HepG2 (cell line): ENCODE data around the gene TMEM14C. TPM values are rescaled to one million over a fixed set of nuclear protein-coding genes. Genes with fewer than 3 reads are reported as not detected.

Source experiments
- ATAC-seq: fragments of 200-7000 bp; cut with Tn5 transposase; 3 replicates; pipeline ENCODE4 v1.9.1; 2020; ENCODE audit warnings: mild to moderate bottlenecking, moderate library complexity
- BruUV-seq: library from RNA; stranded (reverse); fragments of 400-500 nt; replicated peaks from 2 replicates; lab custom pipeline; 2021; lab: Mats Ljungman, UMichigan
- CTCF ChIA-PET: fragments of 300-600 bp; formaldehyde crosslinking; extraction: SDS; loops from one replicate; lab custom pipeline; 2021; ENCODE audit warnings: low total read pairs, inconsistent platforms, low intra/inter-chr PET ratio; lab: Yijun Ruan, JAX
- POLR2A ChIA-PET: fragments of 350-600 bp; sonication (Branson Sonifier 250); formaldehyde crosslinking; loops from one replicate; lab custom pipeline; 2020; ENCODE audit warnings: antibody characterized with exemption, inconsistent platforms; lab: Yijun Ruan, JAX
- DNase-seq: peaks from one replicate; pipeline ENCODE4 v3.0.0-alpha.2; 2015; ENCODE audit warnings: low spot score
- FAIRE-seq: peaks from 3 replicates; lab custom pipeline; 2011; peaks lifted over from hg19 to GRCh38; lab: Jason Lieb, UNC
- H2AFZ ChIP-seq: one replicate; pipeline ENCODE4 v1.6.1; 2011; ENCODE audit warnings: low read length, inconsistent platforms
- H3K27ac ChIP-seq: fragments of 300-600 bp; 3 replicates; pipeline ENCODE4 v1.8.0; 2011; ENCODE audit warnings: mixed run types, mild to moderate bottlenecking, mixed read lengths, low read length, inconsistent platforms; ENCODE audit not compliant: insufficient read depth; ENCODE audit errors: extremely low read length
- H3K27me3 ChIP-seq, 2 experiments: fragments of 200-600 bp in 1 of 2; 2 replicates in 1 of 2; 3 replicates in 1 of 2; pipeline versions ENCODE4 v1.6.0 to v1.8.0; 2011; ENCODE audit warnings: low read length in 2 of 2, mild to moderate bottlenecking in 2 of 2, moderate library complexity in 2 of 2, inconsistent platforms in 1 of 2; ENCODE audit not compliant: insufficient read depth in 2 of 2, control insufficient read depth in 1 of 2
- H3K36me3 ChIP-seq, 2 experiments: fragments of 200-600 bp in 1 of 2; replicated peaks in 1 of 2; 2 replicates in 1 of 2; 3 replicates in 1 of 2; pipeline versions ENCODE4 v1.5.1 to v1.8.0; 2011; ENCODE audit warnings: low read length in 2 of 2, inconsistent platforms in 1 of 2; ENCODE audit not compliant: insufficient read depth in 2 of 2, control insufficient read depth in 1 of 2
- H3K4me1 ChIP-seq: 2 replicates; pipeline ENCODE4 v1.5.1; 2012; ENCODE audit warnings: low read length, inconsistent platforms; ENCODE audit not compliant: insufficient read depth
- H3K4me2 ChIP-seq: 2 replicates; pipeline ENCODE4 v1.6.0; 2011; ENCODE audit warnings: low read depth, low read length, inconsistent platforms
- H3K4me3 ChIP-seq, 3 experiments: fragments of 200-600 bp in 1 of 3; sonication (generic), shearing (Covaris generic) in 1 of 3; replicated peaks in 1 of 3; 2 replicates each; pipeline ENCODE4 v1.5.1; 2011 to 2016; ENCODE audit warnings: low read length in 3 of 3, inconsistent platforms in 2 of 3, low read depth in 2 of 3, mild to moderate bottlenecking in 2 of 3, control low read depth in 1 of 3, mixed read lengths in 1 of 3; ENCODE audit not compliant: insufficient read depth in 1 of 3
- H3K79me2 ChIP-seq: one replicate; pipeline ENCODE4 v1.6.1; 2011; ENCODE audit warnings: low read length, inconsistent platforms; ENCODE audit not compliant: insufficient read depth
- H3K9ac ChIP-seq: 2 replicates; pipeline ENCODE4 v1.6.0; 2011; ENCODE audit warnings: mild to moderate bottlenecking, low read depth, low read length, inconsistent platforms; ENCODE audit not compliant: insufficient read depth
- H3K9me3 ChIP-seq: 2 replicates; pipeline ENCODE4 v1.5.1; 2012; ENCODE audit warnings: mild to moderate bottlenecking, low read length
- H4K20me1 ChIP-seq: 2 replicates; pipeline ENCODE4 v1.6.0; 2011; ENCODE audit warnings: inconsistent platforms, mild to moderate bottlenecking, low read length, moderate library complexity; ENCODE audit not compliant: insufficient read depth
- AFF4 ChIP-seq: sonication (generic); formaldehyde crosslinking; IDR thresholded peaks from 2 replicates; pipeline ENCODE4 v1.4.0; 2020; ENCODE audit warnings: missing genetic modification reagents
- CENPT ChIP-seq: sonication (generic); formaldehyde crosslinking; IDR thresholded peaks from 2 replicates; pipeline ENCODE4 v1.8.0; 2022; ENCODE audit warnings: low read depth, mild to moderate bottlenecking, moderate library complexity, missing genetic modification reagents
- ELK4 ChIP-seq: sonication (generic); formaldehyde crosslinking; IDR thresholded peaks from 2 replicates; pipeline ENCODE4 v1.9.0; 2021; ENCODE audit warnings: missing genetic modification reagents, borderline replicate concordance
- HMG20A ChIP-seq: IDR thresholded peaks from 2 replicates; pipeline ENCODE4 v1.6.1; 2016; ENCODE audit warnings: borderline replicate concordance
- MNT ChIP-seq: fragments of 450-650 bp; IDR thresholded peaks from 2 replicates; pipeline ENCODE4 v1.6.1; 2016
- PAF1 ChIP-seq: IDR thresholded peaks from 2 replicates; pipeline ENCODE4 v1.6.1; 2016; ENCODE audit warnings: missing genetic modification reagents, missing compliant biosample characterization
- PHF20 ChIP-seq: sonication (generic); formaldehyde crosslinking; IDR thresholded peaks from 2 replicates; pipeline ENCODE4 v1.5.0; 2020; ENCODE audit warnings: mild to moderate bottlenecking, missing genetic modification reagents
- SNAI1 ChIP-seq: sonication (generic); formaldehyde crosslinking; IDR thresholded peaks from 2 replicates; pipeline ENCODE4 v1.5.0; 2020; ENCODE audit warnings: mild to moderate bottlenecking, missing genetic modification reagents, borderline replicate concordance
- TBX2 ChIP-seq: sonication (generic); formaldehyde crosslinking; IDR thresholded peaks from 2 replicates; pipeline ENCODE4 v1.5.0; 2020; ENCODE audit warnings: missing genetic modification reagents, mild to moderate bottlenecking, borderline replicate concordance
- UBTF ChIP-seq: sonication (generic); formaldehyde crosslinking; IDR thresholded peaks from 2 replicates; pipeline ENCODE4 v1.4.0; 2020; ENCODE audit warnings: mild to moderate bottlenecking, missing genetic modification reagents
- ZNF33B ChIP-seq: sonication (generic); formaldehyde crosslinking; IDR thresholded peaks from 2 replicates; pipeline ENCODE4 v1.5.1; 2020; ENCODE audit warnings: mild to moderate bottlenecking, missing genetic modification reagents
- ZNF484 ChIP-seq: sonication (generic); formaldehyde crosslinking; IDR thresholded peaks from 2 replicates; pipeline ENCODE4 v1.5.1; 2020; ENCODE audit warnings: mild to moderate bottlenecking, low read depth, missing genetic modification reagents, borderline replicate concordance
- ZNF576 ChIP-seq: sonication (generic); formaldehyde crosslinking; IDR thresholded peaks from 2 replicates; pipeline ENCODE4 v1.4.0; 2020; ENCODE audit warnings: mild to moderate bottlenecking, missing genetic modification reagents
- ZSCAN20 ChIP-seq: sonication (generic); formaldehyde crosslinking; IDR thresholded peaks from 2 replicates; pipeline ENCODE4 v1.4.0; 2020; ENCODE audit warnings: missing genetic modification reagents, mild to moderate bottlenecking, borderline replicate concordance
- whole genome bisulfite sequencing: methylation state at CpG from one replicate; pipeline ENCODE4 v1.1.6; 2017; ENCODE audit warnings: low lambda C conversion rate; 5-methylcytosine and 5-hydroxymethylcytosine counted together
- in situ Hi-C: cut with HindIII; loops from 2 replicates; pipeline ENCODE4 v1.10.0; 2017; ENCODE audit warnings: low pct_unique_long_range_greater_than_20kb; ENCODE audit not compliant: extremely low pct_ligation_motif_present
- intact Hi-C: fragments of 100-400 bp; cut with micrococcal nuclease; formaldehyde crosslinking; loops from one replicate; pipeline ENCODE4 v1.10.0; 2022; ENCODE audit not compliant: unreplicated experiment
- polyA plus RNA-seq, 8 experiments: library from polyadenylated mRNA; depleted of rRNA in 3 of 8; stranded (reverse) in 7 of 8; unstranded in 1 of 8; fragments of >200 nt; fragmentation: Illumina TruSeq in 4 of 8; extraction: Trizol in 4 of 8; gene quantifications; 2 replicates each; pipeline versions ENCODE4 v1.2.1 to v1.2.3, GENCODE V29; 2011 to 2016; ENCODE audit warnings: low read depth in 4 of 8, missing spikeins in 1 of 8, mixed read lengths in 1 of 8; ENCODE audit not compliant: insufficient read depth in 1 of 8
- total RNA-seq, 5 experiments: library from RNA; depleted of rRNA; stranded (reverse); fragments of >200 nt; fragmentation: Illumina TruSeq; extraction: Trizol; gene quantifications; 2 replicates each; pipeline ENCODE4 v1.2.3, GENCODE V29; 2016; ENCODE audit warnings: low read depth in 1 of 5

The TMEM14C gene
- total and polyA plus RNA-seq, 2 of the 13 experiments (the other 11 are each of a cell fraction or from before 2014, with no cell fraction given): 184 TPM

GRCh38 chr6:10742251-10742650 is 19.4 kb downstream of the TMEM14C start (continued):
- TF ChIP-seq AFF4 (CRISPR knock-in tag): no peak
- TF ChIP-seq ZNF33B (CRISPR knock-in tag): no peak
- TF ChIP-seq UBTF (CRISPR knock-in tag): no peak
- no peak for TF ChIP-seq PAF1 (CRISPR knock-in tag)
- no peak for TF ChIP-seq ZSCAN20

GRCh38 chr6:10743515-10743914 is 20.6 kb downstream of the TMEM14C start:
- Histone ChIP-seq H3K4me1 (peaks cover 12% of the 10 kb centered on the region), H2AFZ (no peak overlapping the region), H3K9ac (no peak overlapping the region), H3K27ac (no peak overlapping the region), H3K79me2 (peaks cover 8% of the 10 kb centered on the region), H3K9me3 (no peaks in the 10 kb centered on the region), H3K27me3 (no peaks in the 10 kb centered on the region), H3K4me2 (no peak overlapping the region), H3K36me3 (no peaks in the 10 kb centered on the region; a peak in 2 of 5 replicates), H4K20me1 (no peaks in the 10 kb centered on the region), H3K4me3 (no peak overlapping the region)
- intact Hi-C loops: no loop called here
- no peak for DNase-seq
- no TSS peak for BruUV-seq
- in situ Hi-C loops: no loop called here
- WGBS: 88% methylated on average over 6 of the region's 6 CpGs
- POLR2A ChIA-PET: interaction anchor here (4.4 kb wide), 1 partner anchor 22 kb away, joined by 42 read pairs; the partner anchor contains the start of gene TMEM14C
- ATAC-seq: no peak
- CTCF ChIA-PET: no interaction called here
- no peak for FAIRE-seq
- TF ChIP-seq MNT: no peak
- no peak for TF ChIP-seq PAF1 (CRISPR knock-in tag)
- no peak for TF ChIP-seq CENPT
- TF ChIP-seq HMG20A (CRISPR knock-in tag): no peak
- no peak for TF ChIP-seq TBX2 (CRISPR knock-in tag)
- TF ChIP-seq PHF20: no peak
- TF ChIP-seq ZNF576: no peak
- no peak for TF ChIP-seq SNAI1
- TF ChIP-seq ZNF484 (CRISPR knock-in tag): no peak
- no peak for TF ChIP-seq ELK4 (CRISPR knock-in tag)
